D721Med (cell line): ENCODE results near the gene VPS45.
"Not testable (repeated sequence)": the region's sequence is repeated elsewhere in the genome, so short reads cannot be mapped to it uniquely, and the experiment has no call there.

Experiments
- DNase-seq: peaks from one replicate; pipeline ENCODE4 v3.0.0; 2011; ENCODE audit warnings: low spot score; ENCODE audit not compliant: insufficient read length
- FAIRE-seq: peaks from 2 replicates; lab custom pipeline; 2011; peaks lifted over from hg19 to GRCh38; lab: Jason Lieb, UNC
- CTCF ChIP-seq: IDR thresholded peaks from 2 replicates; pipeline ENCODE4 v1.5.1; 2012; ENCODE audit warnings: mild to moderate bottlenecking, control low read depth; ENCODE audit not compliant: insufficient read depth; ENCODE audit errors: missing control alignments

VPS45 gene

GRCh38 chr1:150142083-150142482 lies 74.5 kb downstream of the VPS45 start:
- DNase-seq (no peak), FAIRE-seq (no peak)
- TF ChIP-seq CTCF, result no peak

- no peak for FAIRE-seq
- no peak for TF ChIP-seq CTCF
- no peak for DNase-seq
Measured at GRCh38 chr1:150144606-150145005, 77.0 kb downstream of the VPS45 start.

GRCh38 chr1:150146016-150146415 lies 78.4 kb downstream of the VPS45 start:
- FAIRE-seq, DNase-seq: not testable (repeated sequence)

GRCh38 chr1:150146849-150147542 lies 79.4 kb downstream of the VPS45 start:
- DNase-seq, result no peak
- FAIRE-seq, result no peak
- no peak for TF ChIP-seq CTCF

GRCh38 chr1:150148837-150149270 lies 81.3 kb downstream of the VPS45 start:
- TF ChIP-seq CTCF, result no peak
- peak; percentile 66 for FAIRE-seq
- DNase-seq, result no peak

GRCh38 chr1:150149271-150150132 lies 81.9 kb downstream of the VPS45 start, which contains the start of gene PLEKHO1:
Gene PLEKHO1, plus strand, starts transcription at chr1:150149916. Its CDS starts 342 bp downstream, at chr1:150150258.
- TF ChIP-seq CTCF, result no peak
- no peak for DNase-seq
- FAIRE-seq, result no peak

- FAIRE-seq (no peak), DNase-seq (no peak)
- TF ChIP-seq CTCF, result no peak
Measured at GRCh38 chr1:150150133-150151021, 82.8 kb downstream of the VPS45 start.
